ENCODE data around the gene PTCD2.

- TF ChIP-seq CTCF (IDR thresholded peaks at IDR 0.05) (no peak), POLR2A (IDR thresholded peaks at IDR 0.05) (no peak)
Measured at GRCh38 chr5:72407078-72407477, 86.9 kb downstream of the PTCD2 start.

Measured in right lobe of liver (tissue), 4 donors.